GM12878 (cell line): ENCODE results near the gene NFATC2. TPM values are rescaled to one million over a fixed set of nuclear protein-coding genes. Genes with fewer than 3 reads are reported as not detected.

Experiments
- ATAC-seq: fragments of 200-7000 bp; cut with Tn5 transposase; 3 replicates; pipeline ENCODE4 v1.9.1; 2020; ENCODE audit warnings: mild to moderate bottlenecking, moderate library complexity
- BruUV-seq: library from RNA; stranded (reverse); fragments of 400-500 nt; replicated peaks from 2 replicates; lab custom pipeline; 2021; lab: Mats Ljungman, UMichigan
- CTCF ChIA-PET: fragments of 300-600 bp; sonication (Branson Sonifier 250); formaldehyde crosslinking; extraction: SDS; loops from one replicate; lab custom pipeline; 2021; ENCODE audit warnings: inconsistent platforms; lab: Yijun Ruan, JAX
- POLR2A ChIA-PET: fragments of 350-600 bp; formaldehyde crosslinking; extraction: SDS; loops from one replicate; lab custom pipeline; 2021; ENCODE audit warnings: inconsistent platforms; lab: Charles Lee
- RAD21 ChIA-PET: fragments of 300-600 bp; sonication (Branson Sonifier 250); formaldehyde crosslinking; loops from one replicate; lab custom pipeline; 2023; ENCODE audit warnings: antibody characterized with exemption; ENCODE audit not compliant: unreplicated experiment; lab: Charles Lee
- SMC1A ChIA-PET: fragments of 300-600 bp; sonication (Branson Sonifier 250); formaldehyde crosslinking; loops from one replicate; lab custom pipeline; 2023; ENCODE audit not compliant: unreplicated experiment, uncharacterized antibody; lab: Charles Lee
- DNase-seq: peaks from one replicate; pipeline ENCODE4 v3.0.0-alpha.2; 2011; ENCODE audit warnings: low read depth, low spot score
- FAIRE-seq: peaks from 3 replicates; lab custom pipeline; 2011; peaks lifted over from hg19 to GRCh38; lab: Jason Lieb, UNC
- H2AFZ ChIP-seq: 2 replicates; pipeline ENCODE4 v1.6.0; 2011; ENCODE audit warnings: low read depth, low read length, control low read depth; ENCODE audit not compliant: control insufficient read depth
- H3K27ac ChIP-seq: 2 replicates; pipeline ENCODE4 v1.5.1; 2011; ENCODE audit warnings: control low read depth; ENCODE audit not compliant: control insufficient read depth, insufficient read depth
- H3K27me3 ChIP-seq, 2 experiments: replicated peaks in 1 of 2; 2 replicates each; pipeline versions ENCODE4 v1.6.0 to v1.6.1; 2011; ENCODE audit warnings: low read length in 1 of 2; ENCODE audit not compliant: control insufficient read depth in 2 of 2, insufficient read depth in 2 of 2
- H3K36me3 ChIP-seq, 2 experiments: 2 replicates each; pipeline ENCODE4 v1.5.1; 2011; ENCODE audit warnings: low read length in 1 of 2; ENCODE audit not compliant: control insufficient read depth in 2 of 2, insufficient read depth in 2 of 2
- H3K4me1 ChIP-seq: 2 replicates; pipeline ENCODE4 v1.6.1; 2011; ENCODE audit warnings: mild to moderate bottlenecking, low read length, moderate library complexity, mixed read lengths; ENCODE audit not compliant: control insufficient read depth, insufficient read depth
- H3K4me2 ChIP-seq: 2 replicates; pipeline ENCODE4 v1.6.0; 2011; ENCODE audit warnings: control low read depth; ENCODE audit not compliant: control insufficient read depth, insufficient read depth
- H3K4me3 ChIP-seq: fragments of 200-600 bp; sonication (generic); 2 replicates; pipeline ENCODE4 v1.5.1; 2016
- H3K79me2 ChIP-seq: 2 replicates; pipeline ENCODE4 v1.6.0; 2011; ENCODE audit warnings: low read length; ENCODE audit not compliant: control insufficient read depth, insufficient read depth
- H3K9ac ChIP-seq: 2 replicates; pipeline ENCODE4 v1.8.0; 2011; ENCODE audit warnings: low read length, control low read depth, mixed read lengths; ENCODE audit not compliant: control insufficient read depth, insufficient read depth
- H3K9me3 ChIP-seq: replicated peaks from 3 replicates; pipeline ENCODE4 v1.5.1; 2011; ENCODE audit warnings: mild to moderate bottlenecking, low read length; ENCODE audit not compliant: control insufficient read depth, insufficient read depth
- H4K20me1 ChIP-seq: 2 replicates; pipeline ENCODE4 v1.6.0; 2011; ENCODE audit not compliant: control insufficient read depth, insufficient read depth
- BHLHE40 ChIP-seq, 2 experiments: fragments of 450-650 bp in 1 of 2; IDR thresholded peaks; 2 replicates each; pipeline ENCODE4 v1.6.1; 2011 to 2017; ENCODE audit warnings: low read depth in 2 of 2, borderline replicate concordance in 1 of 2, improper control_type of control experiment in 1 of 2, low read length in 1 of 2, mild to moderate bottlenecking in 1 of 2
- BMI1 ChIP-seq: fragments of 450-650 bp; IDR thresholded peaks from 2 replicates; pipeline ENCODE4 v1.6.1; 2016; ENCODE audit warnings: mild to moderate bottlenecking, moderate library complexity, borderline replicate concordance
- CBX5 ChIP-seq: sonication (generic); IDR thresholded peaks from 2 replicates; pipeline ENCODE4 v1.6.1; 2016; ENCODE audit warnings: low read depth, moderate library complexity, mild to moderate bottlenecking, inconsistent platforms
- CHD2 ChIP-seq: IDR thresholded peaks from 2 replicates; pipeline ENCODE4 v1.6.1; 2011; ENCODE audit warnings: low read depth, low read length, improper control_type of control experiment, borderline replicate concordance
- EZH2 ChIP-seq: IDR thresholded peaks from 2 replicates; pipeline ENCODE4 v1.6.1; 2012; ENCODE audit warnings: low read depth, mild to moderate bottlenecking, control low read depth, inconsistent platforms, low read length, borderline replicate concordance; ENCODE audit not compliant: control insufficient read depth
- MXI1 ChIP-seq: fragments of 150-350 bp; IDR thresholded peaks from 2 replicates; pipeline ENCODE4 v1.6.1; 2011; ENCODE audit warnings: low read depth, mild to moderate bottlenecking, inconsistent platforms, low read length, improper control_type of control experiment
- NR2C2 ChIP-seq: IDR thresholded peaks from 2 replicates; pipeline ENCODE4 v1.6.1; 2011; ENCODE audit warnings: borderline replicate concordance, low read depth; ENCODE audit not compliant: control insufficient read depth, insufficient read length
- PAX8 ChIP-seq: fragments of 450-650 bp; IDR thresholded peaks from 2 replicates; pipeline ENCODE4 v1.6.1; 2017; ENCODE audit warnings: mild to moderate bottlenecking, moderate library complexity
- RBBP5 ChIP-seq: fragments of 200-600 bp; sonication (generic); conservative IDR thresholded peaks from 2 replicates; pipeline ENCODE4 v1.6.1; 2016
- SMAD5 ChIP-seq: IDR thresholded peaks from 2 replicates; pipeline ENCODE4 v1.6.1; 2016; ENCODE audit warnings: antibody characterized with exemption, low read depth
- SP1 ChIP-seq: IDR thresholded peaks from one replicate; pipeline ENCODE4 v1.6.1; 2011; ENCODE audit warnings: low read depth, low read length
- SUZ12 ChIP-seq: fragments of 200-600 bp; sonication (generic); IDR thresholded peaks from one replicate; pipeline ENCODE4 v1.6.1; 2018; ENCODE audit warnings: antibody characterized with exemption, mild to moderate bottlenecking; ENCODE audit not compliant: unreplicated experiment
- TBL1XR1 ChIP-seq: IDR thresholded peaks from 2 replicates; pipeline ENCODE4 v1.6.1; 2012; ENCODE audit warnings: low read depth, low read length, improper control_type of control experiment
- WGBS: methylation state at CpG from one replicate; pipeline ENCODE4 v1.1.6; 2016; ENCODE audit warnings: low lambda C conversion rate; ENCODE audit not compliant: insufficient replicate concordance, insufficient coverage; ENCODE audit errors: missing lambda C conversion rate; 5-methylcytosine and 5-hydroxymethylcytosine counted together
- in situ Hi-C: fragments of 300-500 bp; cut with MboI; formaldehyde crosslinking; loops from 9 replicates; pipeline ENCODE4 v1.14.3; 2018; ENCODE audit warnings: mixed read lengths
- intact Hi-C: fragments of 100-400 bp; cut with micrococcal nuclease; formaldehyde crosslinking; loops from one replicate; pipeline ENCODE4 v1.14.2; 2022; ENCODE audit not compliant: unreplicated experiment
- polyA plus RNA-seq, 11 experiments: library from polyadenylated mRNA; depleted of rRNA in 4 of 11; unstranded in 6 of 11; stranded (reverse) in 5 of 11; fragments of >200 nt; fragmentation: Nextera tagmentation in 4 of 11; fragmentation: Illumina TruSeq in 1 of 11; extraction: Ambion mirVana in 4 of 11; extraction: Trizol in 1 of 11; gene quantifications; 1 replicate in 1 of 11; 2 replicates in 10 of 11; pipeline versions ENCODE4 v1.2.1 to v1.2.3, GENCODE V29; 2011 to 2016; ENCODE audit warnings: inconsistent platforms in 2 of 11, missing spikeins in 2 of 11, low read depth in 1 of 11
- total RNA-seq, 4 experiments: library from RNA; depleted of rRNA in 3 of 4; stranded (reverse); fragments of >200 nt in 3 of 4; fragmentation: Illumina TruSeq in 1 of 4; extraction: Trizol in 1 of 4; gene quantifications; 2 replicates each; pipeline versions ENCODE4 v1.2.1 to v1.2.3, GENCODE V29; 2013 to 2021
- TF ChIP-seq, protein P1 (sequence below): fragments of 450-650 bp; IDR thresholded peaks from 2 replicates; pipeline ENCODE4 v1.6.1; 2017; ENCODE audit warnings: borderline replicate concordance
- TF ChIP-seq, protein P2 (sequence below): fragments of 450-650 bp; IDR thresholded peaks from 2 replicates; pipeline ENCODE4 v1.6.1; 2016; ENCODE audit warnings: mild to moderate bottlenecking

Gene NFATC2
- total and polyA plus RNA-seq, 10 of the 15 experiments (the other 5 are each of a cell fraction or from before 2014, with no cell fraction given): 3.3 to 20.0 (median 7.3) TPM

DNA sequence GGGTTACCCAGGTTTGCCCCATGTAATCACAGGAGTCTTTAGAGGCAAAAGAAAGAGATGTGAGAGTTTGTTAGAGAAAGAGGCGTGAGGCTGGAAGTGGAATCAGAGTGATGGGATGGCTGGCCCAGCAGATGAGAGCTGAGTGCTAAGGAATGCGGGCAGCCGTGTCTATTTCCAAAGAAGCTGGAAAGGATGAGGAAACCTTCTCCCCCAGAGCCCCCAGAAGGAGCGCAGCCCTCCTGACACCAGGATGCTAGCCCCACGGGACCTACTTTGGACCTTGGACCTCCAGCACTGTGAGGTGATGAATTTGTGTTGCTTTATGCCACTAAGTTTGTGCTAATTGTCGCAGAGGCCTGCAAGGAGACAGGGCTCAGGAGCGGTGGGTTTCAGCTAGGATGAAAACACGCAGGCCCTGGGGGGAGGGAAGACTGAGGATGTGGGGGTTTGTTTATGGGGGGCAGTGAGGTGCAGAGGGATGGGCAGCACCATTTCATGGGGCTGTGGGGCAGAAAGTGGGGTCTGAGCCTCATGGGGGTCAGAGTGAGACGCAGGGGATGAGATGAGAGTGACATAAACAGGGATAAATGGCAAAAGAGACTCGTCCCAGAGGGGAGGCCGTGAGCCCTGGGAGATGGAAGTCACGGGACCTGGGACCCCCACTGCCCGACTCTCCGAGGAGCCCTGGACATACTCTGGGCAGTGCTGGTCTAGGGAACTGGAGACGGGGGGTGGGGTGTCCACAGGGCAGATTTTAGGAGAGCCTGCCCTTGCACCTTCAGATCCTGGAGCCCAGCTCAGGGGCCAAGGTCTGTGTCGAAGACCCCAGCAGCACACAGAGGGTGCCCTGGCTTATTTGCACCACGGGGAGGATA lies 160.2 kb downstream of the NFATC2 start:
- intact Hi-C loops: loop anchor here (5.0 kb wide), 1 partner anchor 160 kb away; the partner anchor contains the start of gene NFATC2
- Histone ChIP-seq H3K36me3 (no peaks in the 10 kb centered on the region), H3K27ac (no peak overlapping the region)
- TF ChIP-seq BMI1 (no peak), TBL1XR1 (no peak), BHLHE40 (IDR thresholded peaks at IDR 0.05; ENCODE audit: borderline replicate concordance in 1 of 2, low read depth in 2 of 2, low read length in 1 of 2) (no peak), SMAD5 (no peak), NR2C2 (no peak), SP1 (no peak), EZH2 (no peak), SUZ12 (no peak), RBBP5 (no peak), PAX8 (no peak), CBX5 (no peak), MXI1 (no peak), CHD2 (no peak)
- TF ChIP-seq, protein P1, sequence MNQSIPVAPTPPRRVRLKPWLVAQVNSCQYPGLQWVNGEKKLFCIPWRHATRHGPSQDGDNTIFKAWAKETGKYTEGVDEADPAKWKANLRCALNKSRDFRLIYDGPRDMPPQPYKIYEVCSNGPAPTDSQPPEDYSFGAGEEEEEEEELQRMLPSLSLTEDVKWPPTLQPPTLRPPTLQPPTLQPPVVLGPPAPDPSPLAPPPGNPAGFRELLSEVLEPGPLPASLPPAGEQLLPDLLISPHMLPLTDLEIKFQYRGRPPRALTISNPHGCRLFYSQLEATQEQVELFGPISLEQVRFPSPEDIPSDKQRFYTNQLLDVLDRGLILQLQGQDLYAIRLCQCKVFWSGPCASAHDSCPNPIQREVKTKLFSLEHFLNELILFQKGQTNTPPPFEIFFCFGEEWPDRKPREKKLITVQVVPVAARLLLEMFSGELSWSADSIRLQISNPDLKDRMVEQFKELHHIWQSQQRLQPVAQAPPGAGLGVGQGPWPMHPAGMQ: no peak
- TF ChIP-seq, protein P2, sequence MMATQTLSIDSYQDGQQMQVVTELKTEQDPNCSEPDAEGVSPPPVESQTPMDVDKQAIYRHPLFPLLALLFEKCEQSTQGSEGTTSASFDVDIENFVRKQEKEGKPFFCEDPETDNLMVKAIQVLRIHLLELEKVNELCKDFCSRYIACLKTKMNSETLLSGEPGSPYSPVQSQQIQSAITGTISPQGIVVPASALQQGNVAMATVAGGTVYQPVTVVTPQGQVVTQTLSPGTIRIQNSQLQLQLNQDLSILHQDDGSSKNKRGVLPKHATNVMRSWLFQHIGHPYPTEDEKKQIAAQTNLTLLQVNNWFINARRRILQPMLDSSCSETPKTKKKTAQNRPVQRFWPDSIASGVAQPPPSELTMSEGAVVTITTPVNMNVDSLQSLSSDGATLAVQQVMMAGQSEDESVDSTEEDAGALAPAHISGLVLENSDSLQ: no peak
- TF ChIP-seq, all 136 proteins: peak for 0
- ATAC-seq: no peak
- no TSS peak for BruUV-seq
- no peaks in the 10 kb centered on the region for H3K9me3 ChIP-seq
- H3K79me2 ChIP-seq: no peaks in the 10 kb centered on the region
- ChIA-PET RAD21 (no interaction called here), SMC1A (no interaction called here), POLR2A (no interaction called here), CTCF (interaction anchor here (0.7 to 1.2 kb wide), 3 partner anchors 19 to 214 kb away, joined by 3 to 5 read pairs (median 3); no protein-coding TSS in a partner anchor)
- no peak overlapping the region for H3K4me2 ChIP-seq
- DNase-seq: no peak
- peaks cover 41% of the 10 kb centered on the region for H3K4me1 ChIP-seq
- 56% methylated on average over 17 of the region's 17 CpGs for WGBS
- H2AFZ ChIP-seq: no peak overlapping the region
- no peak overlapping the region for H3K4me3 ChIP-seq
- no peak for FAIRE-seq
- H3K9ac ChIP-seq: no peak overlapping the region
- in situ Hi-C loops: no loop called here
- H3K27me3 ChIP-seq: no peaks in the 10 kb centered on the region
- H4K20me1 ChIP-seq: no peaks in the 10 kb centered on the region
